ENCODE data around the gene BARHL1.

The BARHL1 gene

GRCh38 chr9:132582276-132582785 lies at the start of gene BARHL1:
TSS of gene BARHL1 (plus strand) at chr9:132582606. CDS start at chr9:132582798, 192 bp downstream.
- DNase-seq: no peak

GRCh38 chr9:132534832-132535231 lies 47.6 kb upstream of the BARHL1 start:
- no peak for DNase-seq

- no peak for DNase-seq
Observed at GRCh38 chr9:132536124-132536523, 46.3 kb upstream of the BARHL1 start.

- DNase-seq: no peak
Observed at GRCh38 chr9:132537352-132537751, 45.1 kb upstream of the BARHL1 start.

- no peak for DNase-seq
Observed at GRCh38 chr9:132538071-132538470, 44.3 kb upstream of the BARHL1 start.

- DNase-seq: no peak
Observed at GRCh38 chr9:132539096-132539495, 43.3 kb upstream of the BARHL1 start.

GRCh38 chr9:132541051-132541450 lies 41.4 kb upstream of the BARHL1 start:
- no peak for DNase-seq

- no peak for DNase-seq
Observed at GRCh38 chr9:132541870-132542830, 40.3 kb upstream of the BARHL1 start.

GRCh38 chr9:132543251-132543650 lies 39.2 kb upstream of the BARHL1 start:
- no peak for DNase-seq

GRCh38 chr9:132543960-132544359 lies 38.4 kb upstream of the BARHL1 start:
- no peak for DNase-seq

- no peak for DNase-seq
Observed at GRCh38 chr9:132545578-132545977, 36.8 kb upstream of the BARHL1 start.

GRCh38 chr9:132546148-132547051 lies 36.0 kb upstream of the BARHL1 start:
- DNase-seq: no peak

- no peak for DNase-seq
Observed at GRCh38 chr9:132547052-132547431, 35.4 kb upstream of the BARHL1 start.

GRCh38 chr9:132547436-132547835 lies 35.0 kb upstream of the BARHL1 start:
- DNase-seq: no peak

- no peak for DNase-seq
Observed at GRCh38 chr9:132547976-132548730, 34.3 kb upstream of the BARHL1 start.

- no peak for DNase-seq
Observed at GRCh38 chr9:132548751-132549640, 33.4 kb upstream of the BARHL1 start.

- DNase-seq: no peak
Observed at GRCh38 chr9:132551556-132551955, 30.9 kb upstream of the BARHL1 start.

GRCh38 chr9:132552041-132552440 lies 30.4 kb upstream of the BARHL1 start:
- DNase-seq: no peak

- DNase-seq: no peak
Observed at GRCh38 chr9:132554755-132555154, 27.7 kb upstream of the BARHL1 start.

GRCh38 chr9:132555528-132555927 lies 26.9 kb upstream of the BARHL1 start:
- DNase-seq: no peak

GRCh38 chr9:132556235-132556634 lies 26.2 kb upstream of the BARHL1 start:
- DNase-seq: no peak

- DNase-seq: no peak
Observed at GRCh38 chr9:132556714-132557113, 25.7 kb upstream of the BARHL1 start.

All from activated gamma-delta T cell treated with Interleukin-2 at 50 U/mL for 16 hours (primary cell).